Heart right ventricle (tissue), 16 donors: ENCODE measurements around the gene CANT1. TPM values are rescaled to one million over a fixed set of nuclear protein-coding genes. Genes with fewer than 3 reads are reported as not detected.

Experiments
- ATAC-seq, 8 donors: fragments of 200-7000 bp; cut with Tn5 transposase; one replicate each; pipeline ENCODE4 v1.9.1; 2020; ENCODE audit warnings: mild to moderate bottlenecking in 8 of 8, moderate library complexity in 8 of 8, moderate number of reproducible peaks in 1 of 8
- DNase-seq, 2 donors: peaks; one replicate each; pipeline ENCODE4 v3.0.0-alpha.2; 2020
- H3K27ac ChIP-seq, 10 donors: fragments of 200-600 bp; sonication (generic) in 2 of 10; one replicate each; pipeline versions ENCODE4 v1.5.0 to v1.8.0; 2020 to 2022; ENCODE audit warnings: mild to moderate bottlenecking in 3 of 10
- H3K27me3 ChIP-seq, 7 donors: fragments of 200-600 bp; one replicate each; pipeline ENCODE4 v1.8.0; 2021 to 2022; ENCODE audit warnings: mild to moderate bottlenecking in 2 of 7
- H3K36me3 ChIP-seq, 9 donors: fragments of 200-600 bp; sonication (generic) in 1 of 9; one replicate each; pipeline versions ENCODE4 v1.5.0 to v1.8.0; 2020 to 2022; ENCODE audit warnings: mild to moderate bottlenecking in 2 of 9
- H3K4me1 ChIP-seq, 9 donors: fragments of 200-600 bp; sonication (generic) in 1 of 9; one replicate each; pipeline versions ENCODE4 v1.5.0 to v1.8.0; 2020 to 2022; ENCODE audit warnings: mild to moderate bottlenecking in 4 of 9
- H3K4me3 ChIP-seq, 10 donors: fragments of 200-600 bp; sonication (generic) in 2 of 10; one replicate each; pipeline versions ENCODE4 v1.5.0 to v1.8.0; 2020 to 2022; ENCODE audit warnings: mild to moderate bottlenecking in 7 of 10, moderate library complexity in 2 of 10
- H3K9me3 ChIP-seq, 11 donors: fragments of 200-600 bp in 10 of 11; sonication (generic) in 2 of 11; one replicate each; pipeline versions ENCODE4 v1.5.0 to v1.8.0; 2013 to 2022; ENCODE audit warnings: mild to moderate bottlenecking in 2 of 11, control low read depth in 1 of 11, moderate library complexity in 1 of 11
- WGBS, 2 donors: extraction: QIAGEN DNeasy Blood & Tissue Kit; methylation state at CpG; one replicate each; pipeline ENCODE4 v1.1.7; 2013; ENCODE audit warnings: inconsistent platforms in 1 of 2; 5-methylcytosine and 5-hydroxymethylcytosine counted together
- intact Hi-C, 10 donors: fragments of 100-400 bp; cut with DNase I; formaldehyde crosslinking; loops; one replicate each; pipeline versions ENCODE4 v1.11.1 to v1.14.2; 2022
- polyA plus RNA-seq, 2 donors: library from polyadenylated mRNA; stranded (reverse); fragments of 200-250 nt; gene quantifications; one replicate each; pipeline ENCODE4 v1.2.3, GENCODE V29; 2013
- total RNA-seq, 10 donors: library from RNA; stranded (reverse); fragmentation: NEBNext Ultra II Directional in 3 of 10; extraction: Animal tissue kit (Norgen Biotek cat#: 25700) in 3 of 10; gene quantifications; one replicate each; pipeline versions ENCODE4 v1.2.1 to v1.2.4, GENCODE V29; 2021 to 2023
- TF ChIP-seq, protein P1 (sequence below), 9 donors: fragments of 200-600 bp; sonication (generic) in 2 of 9; IDR thresholded peaks; one replicate each; pipeline versions ENCODE4 v1.5.0 to v1.8.0; 2021 to 2022; ENCODE audit warnings: antibody characterized with exemption in 9 of 9, mild to moderate bottlenecking in 5 of 9, moderate library complexity in 1 of 9
- donor health status: Arrhythmogenic right ventricular cardiomyopathy.
- donor health status: ischemic (EF 13 %, LVEDD 7.1; RV severe dilation, severe dysfunction).
- donor health status: healthy with polysubstance abuse.
- donor health status: DM: no; HTN: yes; CAD: no.
- donor health status: DM: no; HTN: no; CAD: no.
- donor health status: ischemic (EF 25% LVEDD 6.9; RV normal size, moderate dysfunction).
- donor health status: ischemic (EF 25% LVEDD 5.7; RV mildly dilated, moderate dysfunction).
- donor health status: healthy.
- donor health status: DM: yes; HTN: yes; CAD: no.
- donor health status: Ischemic cardiomyopathy.
- donor health status: ischemic (EF 35%, LVEDD 5.7; RV mildly dilated, moderate dysfunction).
- donor health status: nonischemic (EF 11% LVEDD 7.7; RV severe dilation, severe dysfunction).
- donor health status: DM: yes; HTN: yes; CAD: no.
- donor health status: PGD.
- donor health status: ischemic (EF 29% LVEDD 5.4; RV normal size, mild dysfunction).
- donor health status: nonischemic (EF 23%, LVEDD 6.1; RV moderate dilation, normal function).

Gene CANT1
- total and polyA plus RNA-seq, 12 donors, result 4.1 to 33.4 (median 23.8) TPM

DNA sequence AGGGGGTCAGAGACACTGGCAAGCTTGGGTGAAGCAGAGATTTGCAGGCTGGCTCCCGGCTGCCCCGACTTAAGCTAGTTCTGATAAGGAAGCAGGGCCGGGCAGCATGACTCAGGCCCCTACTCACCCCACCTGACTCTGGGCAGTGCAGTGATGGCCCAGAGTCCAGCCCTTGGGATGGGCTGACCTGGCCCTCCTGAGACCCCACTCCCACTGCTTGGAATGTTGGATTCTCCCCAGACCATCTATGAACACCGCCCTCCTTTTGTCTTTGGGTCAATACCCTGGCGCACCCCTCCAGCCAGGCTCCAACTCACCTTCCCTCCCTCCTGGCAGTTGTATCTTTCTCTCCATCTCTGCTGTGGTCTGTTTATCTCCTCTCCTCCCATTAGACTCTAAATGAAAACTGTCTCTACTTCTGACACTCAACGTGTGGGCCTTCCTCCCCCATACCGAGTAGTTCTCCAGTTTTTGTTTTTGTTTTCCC lies 50.9 kb downstream of the CANT1 start:
- no peak overlapping the region for H3K4me3 ChIP-seq
- peaks cover 0 to 18% (median 4%) of the 10 kb centered on the region in 9 donors for H3K4me1 ChIP-seq
- no peaks in the 10 kb centered on the region for H3K9me3 ChIP-seq
- no peak for DNase-seq
- WGBS, 2 donors, result 77 to 78% methylated on average over 7 of the region's 7 CpGs
- no peaks in the 10 kb centered on the region for H3K36me3 ChIP-seq
- intact Hi-C loops, result no loop called here
- ATAC-seq, result peak in 1 of 8 donors; percentile 28
- no peak overlapping the region for H3K27ac ChIP-seq
- H3K27me3 ChIP-seq, result no peaks in the 10 kb centered on the region
- TF ChIP-seq, protein P1, sequence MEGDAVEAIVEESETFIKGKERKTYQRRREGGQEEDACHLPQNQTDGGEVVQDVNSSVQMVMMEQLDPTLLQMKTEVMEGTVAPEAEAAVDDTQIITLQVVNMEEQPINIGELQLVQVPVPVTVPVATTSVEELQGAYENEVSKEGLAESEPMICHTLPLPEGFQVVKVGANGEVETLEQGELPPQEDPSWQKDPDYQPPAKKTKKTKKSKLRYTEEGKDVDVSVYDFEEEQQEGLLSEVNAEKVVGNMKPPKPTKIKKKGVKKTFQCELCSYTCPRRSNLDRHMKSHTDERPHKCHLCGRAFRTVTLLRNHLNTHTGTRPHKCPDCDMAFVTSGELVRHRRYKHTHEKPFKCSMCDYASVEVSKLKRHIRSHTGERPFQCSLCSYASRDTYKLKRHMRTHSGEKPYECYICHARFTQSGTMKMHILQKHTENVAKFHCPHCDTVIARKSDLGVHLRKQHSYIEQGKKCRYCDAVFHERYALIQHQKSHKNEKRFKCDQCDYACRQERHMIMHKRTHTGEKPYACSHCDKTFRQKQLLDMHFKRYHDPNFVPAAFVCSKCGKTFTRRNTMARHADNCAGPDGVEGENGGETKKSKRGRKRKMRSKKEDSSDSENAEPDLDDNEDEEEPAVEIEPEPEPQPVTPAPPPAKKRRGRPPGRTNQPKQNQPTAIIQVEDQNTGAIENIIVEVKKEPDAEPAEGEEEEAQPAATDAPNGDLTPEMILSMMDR (IDR thresholded peaks at IDR 0.05), result no peak

GRCh38 chr17:78957128-78957527 lies 52.4 kb downstream of the CANT1 start:
- WGBS, 2 donors, result 50 to 55% methylated on average over 12 of the region's 12 CpGs
- intact Hi-C loops, result no loop called here
- Histone ChIP-seq H3K9me3 (no peaks in the 10 kb centered on the region), H3K4me3 (no peak overlapping the region), H3K27me3 (no peaks in the 10 kb centered on the region), H3K4me1 (peaks cover 0 to 31% (median 12%) of the 10 kb centered on the region in 9 donors), H3K27ac (no peak overlapping the region), H3K36me3 (no peaks in the 10 kb centered on the region)
- DNase-seq, result no peak
- no peak for ATAC-seq
- TF ChIP-seq, protein P1 (IDR thresholded peaks at IDR 0.05), result no peak

DNA sequence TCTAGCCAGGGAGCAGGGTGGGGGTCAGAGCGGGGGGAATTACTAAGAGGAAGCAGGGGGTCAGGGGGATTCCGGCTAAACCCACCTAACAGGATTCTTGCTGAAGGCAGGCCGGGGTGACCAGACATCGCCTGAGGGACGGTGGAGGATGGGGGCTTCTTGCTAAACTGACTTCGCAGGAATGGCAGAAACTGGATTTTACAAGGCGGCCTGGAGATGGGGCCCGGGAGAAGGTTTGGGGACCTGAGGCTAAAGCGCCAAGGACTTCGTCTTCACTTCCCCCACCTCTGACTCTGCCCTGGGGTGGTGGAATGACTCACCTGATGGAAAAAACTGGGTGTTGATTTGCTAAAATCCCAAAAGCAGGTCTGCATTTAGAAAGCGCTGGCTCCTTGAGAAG lies 53.3 kb downstream of the CANT1 start:
- no peak overlapping the region for H3K27ac ChIP-seq
- no peak for ATAC-seq
- peaks cover 0 to 6% (median 2%) of the 10 kb centered on the region in 11 donors for H3K9me3 ChIP-seq
- no peak for DNase-seq
- TF ChIP-seq, protein P1 (IDR thresholded peaks at IDR 0.05), result no peak
- H3K36me3 ChIP-seq, result no peaks in the 10 kb centered on the region
- no peaks in the 10 kb centered on the region for H3K27me3 ChIP-seq
- H3K4me1 ChIP-seq, result peaks cover 0 to 28% (median 14%) of the 10 kb centered on the region in 9 donors
- intact Hi-C loops, result no loop called here
- WGBS, 2 donors, result 90 to 93% methylated on average over 11 of the region's 11 CpGs
- H3K4me3 ChIP-seq, result no peak overlapping the region

DNA sequence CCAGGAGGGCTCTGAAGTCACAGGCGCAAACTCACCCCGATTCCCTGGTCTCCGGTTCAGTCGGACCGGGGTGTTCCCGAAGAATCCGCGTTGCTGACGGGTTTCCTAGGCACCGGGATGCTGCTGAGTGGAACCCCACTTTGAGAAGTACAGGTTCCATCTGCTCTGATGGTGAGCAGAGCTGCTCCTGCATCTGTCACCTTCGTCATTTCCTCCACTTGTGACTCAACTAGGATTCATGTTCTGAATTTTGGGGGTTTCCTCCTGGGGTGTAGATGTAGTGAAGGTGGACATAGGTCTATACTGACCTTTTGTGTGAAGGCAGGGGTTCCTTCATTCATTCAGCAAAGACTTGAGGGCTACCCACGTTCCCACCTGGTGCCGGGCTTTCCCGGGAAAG lies 54.9 kb downstream of the CANT1 start:
- TF ChIP-seq, protein P1 (IDR thresholded peaks at IDR 0.05), result no peak

More for the DNA sequence above, 54.9 kb downstream of the CANT1 start:
- 93 to 95% methylated on average over 14 of the region's 14 CpGs for WGBS, 2 donors
- ATAC-seq (no peak), DNase-seq (no peak)
- Histone ChIP-seq H3K27me3 (no peaks in the 10 kb centered on the region), H3K9me3 (peaks cover 0 to 21% (median 14%) of the 10 kb centered on the region in 11 donors), H3K4me1 (peaks cover 0 to 28% (median 11%) of the 10 kb centered on the region in 9 donors), H3K27ac (no peak overlapping the region), H3K4me3 (no peak overlapping the region), H3K36me3 (no peaks in the 10 kb centered on the region)
- intact Hi-C loops, result no loop called here
